ENCODE results near the gene HSPA4. TPM values are rescaled to one million over a fixed set of nuclear protein-coding genes. Genes with fewer than 3 reads are reported as not detected.

Gene HSPA4
- total and polyA plus RNA-seq, 2 experiments from 2014 or later = 340 to 343 TPM

DNA sequence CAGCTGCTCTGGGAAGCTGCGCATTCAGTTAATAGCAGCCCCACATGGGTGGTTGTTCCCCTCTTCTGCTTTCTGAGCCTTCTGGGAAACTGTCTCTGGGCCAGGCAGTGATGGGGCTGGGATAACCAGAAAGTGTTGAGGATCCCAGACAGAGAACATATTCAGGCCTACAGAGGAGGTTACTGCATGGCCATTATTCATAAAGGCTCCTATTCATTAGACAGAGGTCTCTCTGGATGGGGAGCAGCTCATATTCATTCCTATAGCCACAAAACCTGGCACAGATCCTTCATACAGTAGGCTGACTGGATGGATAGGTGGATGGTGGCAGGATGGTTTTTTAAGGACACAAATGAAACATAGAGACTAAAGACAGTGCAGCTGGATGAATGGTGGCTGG is 76.3 kb downstream of the HSPA4 start:
- Histone ChIP-seq H3K79me2 (replicated peaks; ENCODE audit: insufficient read depth) (no peaks in the 10 kb centered on the region), H3K36me3 (ENCODE audit: insufficient read depth) (no peaks in the 10 kb centered on the region), H4K20me1 (replicated peaks; ENCODE audit: insufficient read depth) (no peaks in the 10 kb centered on the region), H3K4me2 (no peak overlapping the region), H3K27me3 (ENCODE audit: insufficient read depth) (no peaks in the 10 kb centered on the region), H3K4me3 (no peak overlapping the region), H3K9me2 (ENCODE audit: insufficient read depth) (peaks cover 6% of the 10 kb centered on the region; the same call in 1 of the 2 replicates), H3F3A (replicated peaks; ENCODE audit: low read depth) (no peaks in the 10 kb centered on the region), H3K4me1 (ENCODE audit: insufficient read depth) (no peaks in the 10 kb centered on the region; the same call in 1 of the 2 replicates), H2AFZ (no peak overlapping the region), H3K27ac (ENCODE audit: low read depth) (no peak overlapping the region)
- no peak for TF ChIP-seq ZNF114 (CRISPR knock-in tag; IDR thresholded peaks at IDR 0.05)
- TF ChIP-seq, protein P1, sequence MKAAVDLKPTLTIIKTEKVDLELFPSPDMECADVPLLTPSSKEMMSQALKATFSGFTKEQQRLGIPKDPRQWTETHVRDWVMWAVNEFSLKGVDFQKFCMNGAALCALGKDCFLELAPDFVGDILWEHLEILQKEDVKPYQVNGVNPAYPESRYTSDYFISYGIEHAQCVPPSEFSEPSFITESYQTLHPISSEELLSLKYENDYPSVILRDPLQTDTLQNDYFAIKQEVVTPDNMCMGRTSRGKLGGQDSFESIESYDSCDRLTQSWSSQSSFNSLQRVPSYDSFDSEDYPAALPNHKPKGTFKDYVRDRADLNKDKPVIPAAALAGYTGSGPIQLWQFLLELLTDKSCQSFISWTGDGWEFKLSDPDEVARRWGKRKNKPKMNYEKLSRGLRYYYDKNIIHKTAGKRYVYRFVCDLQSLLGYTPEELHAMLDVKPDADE (IDR thresholded peaks at IDR 0.05) = no peak
- TF ChIP-seq EZH2 (IDR thresholded peaks at IDR 0.05; ENCODE audit: low read depth, unreplicated experiment) = no peak
- TF ChIP-seq, protein P2, sequence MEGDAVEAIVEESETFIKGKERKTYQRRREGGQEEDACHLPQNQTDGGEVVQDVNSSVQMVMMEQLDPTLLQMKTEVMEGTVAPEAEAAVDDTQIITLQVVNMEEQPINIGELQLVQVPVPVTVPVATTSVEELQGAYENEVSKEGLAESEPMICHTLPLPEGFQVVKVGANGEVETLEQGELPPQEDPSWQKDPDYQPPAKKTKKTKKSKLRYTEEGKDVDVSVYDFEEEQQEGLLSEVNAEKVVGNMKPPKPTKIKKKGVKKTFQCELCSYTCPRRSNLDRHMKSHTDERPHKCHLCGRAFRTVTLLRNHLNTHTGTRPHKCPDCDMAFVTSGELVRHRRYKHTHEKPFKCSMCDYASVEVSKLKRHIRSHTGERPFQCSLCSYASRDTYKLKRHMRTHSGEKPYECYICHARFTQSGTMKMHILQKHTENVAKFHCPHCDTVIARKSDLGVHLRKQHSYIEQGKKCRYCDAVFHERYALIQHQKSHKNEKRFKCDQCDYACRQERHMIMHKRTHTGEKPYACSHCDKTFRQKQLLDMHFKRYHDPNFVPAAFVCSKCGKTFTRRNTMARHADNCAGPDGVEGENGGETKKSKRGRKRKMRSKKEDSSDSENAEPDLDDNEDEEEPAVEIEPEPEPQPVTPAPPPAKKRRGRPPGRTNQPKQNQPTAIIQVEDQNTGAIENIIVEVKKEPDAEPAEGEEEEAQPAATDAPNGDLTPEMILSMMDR (conservative IDR thresholded peaks at IDR 0.05; ENCODE audit: low read depth in 2 of 2) = no peak
- TF ChIP-seq, protein P3, sequence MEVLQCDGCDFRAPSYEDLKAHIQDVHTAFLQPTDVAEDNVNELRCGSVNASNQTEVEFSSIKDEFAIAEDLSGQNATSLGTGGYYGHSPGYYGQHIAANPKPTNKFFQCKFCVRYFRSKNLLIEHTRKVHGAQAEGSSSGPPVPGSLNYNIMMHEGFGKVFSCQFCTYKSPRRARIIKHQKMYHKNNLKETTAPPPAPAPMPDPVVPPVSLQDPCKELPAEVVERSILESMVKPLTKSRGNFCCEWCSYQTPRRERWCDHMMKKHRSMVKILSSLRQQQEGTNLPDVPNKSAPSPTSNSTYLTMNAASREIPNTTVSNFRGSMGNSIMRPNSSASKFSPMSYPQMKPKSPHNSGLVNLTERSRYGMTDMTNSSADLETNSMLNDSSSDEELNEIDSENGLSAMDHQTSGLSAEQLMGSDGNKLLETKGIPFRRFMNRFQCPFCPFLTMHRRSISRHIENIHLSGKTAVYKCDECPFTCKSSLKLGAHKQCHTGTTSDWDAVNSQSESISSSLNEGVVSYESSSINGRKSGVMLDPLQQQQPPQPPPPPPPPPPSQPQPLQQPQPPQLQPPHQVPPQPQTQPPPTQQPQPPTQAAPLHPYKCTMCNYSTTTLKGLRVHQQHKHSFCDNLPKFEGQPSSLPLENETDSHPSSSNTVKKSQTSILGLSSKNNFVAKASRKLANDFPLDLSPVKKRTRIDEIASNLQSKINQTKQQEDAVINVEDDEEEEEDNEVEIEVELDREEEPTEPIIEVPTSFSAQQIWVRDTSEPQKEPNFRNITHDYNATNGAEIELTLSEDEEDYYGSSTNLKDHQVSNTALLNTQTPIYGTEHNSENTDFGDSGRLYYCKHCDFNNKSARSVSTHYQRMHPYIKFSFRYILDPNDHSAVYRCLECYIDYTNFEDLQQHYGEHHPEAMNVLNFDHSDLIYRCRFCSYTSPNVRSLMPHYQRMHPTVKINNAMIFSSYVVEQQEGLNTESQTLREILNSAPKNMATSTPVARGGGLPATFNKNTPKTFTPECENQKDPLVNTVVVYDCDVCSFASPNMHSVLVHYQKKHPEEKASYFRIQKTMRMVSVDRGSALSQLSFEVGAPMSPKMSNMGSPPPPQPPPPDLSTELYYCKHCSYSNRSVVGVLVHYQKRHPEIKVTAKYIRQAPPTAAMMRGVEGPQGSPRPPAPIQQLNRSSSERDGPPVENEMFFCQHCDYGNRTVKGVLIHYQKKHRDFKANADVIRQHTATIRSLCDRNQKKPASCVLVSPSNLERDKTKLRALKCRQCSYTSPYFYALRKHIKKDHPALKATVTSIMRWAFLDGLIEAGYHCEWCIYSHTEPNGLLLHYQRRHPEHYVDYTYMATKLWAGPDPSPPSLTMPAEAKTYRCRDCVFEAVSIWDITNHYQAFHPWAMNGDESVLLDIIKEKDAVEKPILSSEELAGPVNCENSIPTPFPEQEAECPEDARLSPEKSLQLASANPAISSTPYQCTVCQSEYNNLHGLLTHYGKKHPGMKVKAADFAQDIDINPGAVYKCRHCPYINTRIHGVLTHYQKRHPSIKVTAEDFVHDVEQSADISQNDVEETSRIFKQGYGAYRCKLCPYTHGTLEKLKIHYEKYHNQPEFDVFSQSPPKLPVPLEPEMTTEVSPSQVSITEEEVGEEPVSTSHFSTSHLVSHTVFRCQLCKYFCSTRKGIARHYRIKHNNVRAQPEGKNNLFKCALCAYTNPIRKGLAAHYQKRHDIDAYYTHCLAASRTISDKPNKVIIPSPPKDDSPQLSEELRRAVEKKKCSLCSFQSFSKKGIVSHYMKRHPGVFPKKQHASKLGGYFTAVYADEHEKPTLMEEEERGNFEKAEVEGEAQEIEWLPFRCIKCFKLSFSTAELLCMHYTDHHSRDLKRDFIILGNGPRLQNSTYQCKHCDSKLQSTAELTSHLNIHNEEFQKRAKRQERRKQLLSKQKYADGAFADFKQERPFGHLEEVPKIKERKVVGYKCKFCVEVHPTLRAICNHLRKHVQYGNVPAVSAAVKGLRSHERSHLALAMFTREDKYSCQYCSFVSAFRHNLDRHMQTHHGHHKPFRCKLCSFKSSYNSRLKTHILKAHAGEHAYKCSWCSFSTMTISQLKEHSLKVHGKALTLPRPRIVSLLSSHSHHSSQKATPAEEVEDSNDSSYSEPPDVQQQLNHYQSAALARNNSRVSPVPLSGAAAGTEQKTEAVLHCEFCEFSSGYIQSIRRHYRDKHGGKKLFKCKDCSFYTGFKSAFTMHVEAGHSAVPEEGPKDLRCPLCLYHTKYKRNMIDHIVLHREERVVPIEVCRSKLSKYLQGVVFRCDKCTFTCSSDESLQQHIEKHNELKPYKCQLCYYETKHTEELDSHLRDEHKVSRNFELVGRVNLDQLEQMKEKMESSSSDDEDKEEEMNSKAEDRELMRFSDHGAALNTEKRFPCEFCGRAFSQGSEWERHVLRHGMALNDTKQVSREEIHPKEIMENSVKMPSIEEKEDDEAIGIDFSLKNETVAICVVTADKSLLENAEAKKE (CRISPR knock-in tag; IDR thresholded peaks at IDR 0.05) = no peak
- no peak for TF ChIP-seq POLR2AphosphoS5 (IDR thresholded peaks at IDR 0.05; ENCODE audit: low read depth)
- TF ChIP-seq EZH2phosphoT487 (IDR thresholded peaks at IDR 0.05; ENCODE audit: unreplicated experiment) = no peak
- TF ChIP-seq ZNF331 (CRISPR knock-in tag; IDR thresholded peaks at IDR 0.05; ENCODE audit: low read depth) = no peak
- TF ChIP-seq, protein P4, sequence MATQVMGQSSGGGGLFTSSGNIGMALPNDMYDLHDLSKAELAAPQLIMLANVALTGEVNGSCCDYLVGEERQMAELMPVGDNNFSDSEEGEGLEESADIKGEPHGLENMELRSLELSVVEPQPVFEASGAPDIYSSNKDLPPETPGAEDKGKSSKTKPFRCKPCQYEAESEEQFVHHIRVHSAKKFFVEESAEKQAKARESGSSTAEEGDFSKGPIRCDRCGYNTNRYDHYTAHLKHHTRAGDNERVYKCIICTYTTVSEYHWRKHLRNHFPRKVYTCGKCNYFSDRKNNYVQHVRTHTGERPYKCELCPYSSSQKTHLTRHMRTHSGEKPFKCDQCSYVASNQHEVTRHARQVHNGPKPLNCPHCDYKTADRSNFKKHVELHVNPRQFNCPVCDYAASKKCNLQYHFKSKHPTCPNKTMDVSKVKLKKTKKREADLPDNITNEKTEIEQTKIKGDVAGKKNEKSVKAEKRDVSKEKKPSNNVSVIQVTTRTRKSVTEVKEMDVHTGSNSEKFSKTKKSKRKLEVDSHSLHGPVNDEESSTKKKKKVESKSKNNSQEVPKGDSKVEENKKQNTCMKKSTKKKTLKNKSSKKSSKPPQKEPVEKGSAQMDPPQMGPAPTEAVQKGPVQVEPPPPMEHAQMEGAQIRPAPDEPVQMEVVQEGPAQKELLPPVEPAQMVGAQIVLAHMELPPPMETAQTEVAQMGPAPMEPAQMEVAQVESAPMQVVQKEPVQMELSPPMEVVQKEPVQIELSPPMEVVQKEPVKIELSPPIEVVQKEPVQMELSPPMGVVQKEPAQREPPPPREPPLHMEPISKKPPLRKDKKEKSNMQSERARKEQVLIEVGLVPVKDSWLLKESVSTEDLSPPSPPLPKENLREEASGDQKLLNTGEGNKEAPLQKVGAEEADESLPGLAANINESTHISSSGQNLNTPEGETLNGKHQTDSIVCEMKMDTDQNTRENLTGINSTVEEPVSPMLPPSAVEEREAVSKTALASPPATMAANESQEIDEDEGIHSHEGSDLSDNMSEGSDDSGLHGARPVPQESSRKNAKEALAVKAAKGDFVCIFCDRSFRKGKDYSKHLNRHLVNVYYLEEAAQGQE (IDR thresholded peaks at IDR 0.05; ENCODE audit: unreplicated experiment) = no peak
- DNase-seq (ENCODE audit: low spot score) = no peak
- no peak overlapping the region for H3K4me3 Mint-ChIP-seq
- 0 out of 3 replicates have a peak, but pooled peaks cover 2% of the 10 kb centered on the region for H3K4me1 Mint-ChIP-seq
- H3K9me3 Mint-ChIP-seq = no peaks in the 10 kb centered on the region; the same call in 2 of the 3 replicates
- no peaks in the 10 kb centered on the region for H3K36me3 Mint-ChIP-seq (ENCODE audit: low read depth)
- H3K27ac Mint-ChIP-seq = no peak overlapping the region
- peaks cover 4% of the 10 kb centered on the region for H3K27me3 Mint-ChIP-seq (ENCODE audit: insufficient read depth, low read depth, poor library complexity)
- ATAC-seq = no peak
